IMR-90 (cell line): ENCODE measurements around the gene PTPRG. TPM values are rescaled to one million over a fixed set of nuclear protein-coding genes. Genes with fewer than 3 reads are reported as not detected.

Experiments
- ATAC-seq: fragments of 200-7000 bp; cut with Tn5 transposase; 2 replicates; pipeline ENCODE4 v1.9.1; 2020; ENCODE audit warnings: low read depth, mild to moderate bottlenecking, moderate library complexity
- BruUV-seq: library from RNA; stranded (reverse); fragments of 400-500 nt; replicated peaks from 2 replicates; lab custom pipeline; 2021; lab: Mats Ljungman, UMichigan
- CTCF ChIA-PET: fragments of 300-600 bp; formaldehyde crosslinking; extraction: SDS; loops from one replicate; lab custom pipeline; 2021; ENCODE audit warnings: antibody characterized with exemption; lab: Yijun Ruan, JAX
- POLR2A ChIA-PET: fragments of 300-600 bp; sonication (Branson Sonifier 250); formaldehyde crosslinking; loops from one replicate; lab custom pipeline; 2022; ENCODE audit warnings: antibody characterized with exemption; ENCODE audit not compliant: unreplicated experiment; lab: Charles Lee
- DNase-seq: peaks from one replicate; pipeline ENCODE4 v3.0.0; 2013
- H2AFZ ChIP-seq: replicated peaks from 2 replicates; pipeline ENCODE3; 2013; ENCODE audit warnings: low read length, mild to moderate bottlenecking; ENCODE audit not compliant: poor library complexity
- H2AK5ac ChIP-seq: 2 replicates; pipeline ENCODE4 v1.6.1; 2013; ENCODE audit warnings: low read depth, low read length, inconsistent platforms
- H2AK9ac ChIP-seq: replicated peaks from 2 replicates; pipeline ENCODE3; 2013; ENCODE audit warnings: mild to moderate bottlenecking, low read depth, low read length, moderate library complexity; ENCODE audit not compliant: poor library complexity
- H2BK120ac ChIP-seq: 2 replicates; pipeline ENCODE4 v1.6.1; 2013; ENCODE audit warnings: low read depth, low read length, inconsistent platforms
- H2BK15ac ChIP-seq: 3 replicates; pipeline ENCODE4 v1.6.1; 2013; ENCODE audit warnings: low read depth, low read length, inconsistent platforms
- H2BK20ac ChIP-seq: 2 replicates; pipeline ENCODE4 v1.6.1; 2013; ENCODE audit warnings: low read depth, mild to moderate bottlenecking, inconsistent platforms, low read length, moderate library complexity
- H2BK5ac ChIP-seq: 2 replicates; pipeline ENCODE4 v1.6.1; 2013; ENCODE audit warnings: mild to moderate bottlenecking, low read depth, low read length, inconsistent platforms; ENCODE audit not compliant: poor library complexity, severe bottlenecking
- H3K14ac ChIP-seq: replicated peaks from 2 replicates; pipeline ENCODE4 v1.6.1; 2013; ENCODE audit warnings: low read depth, low read length, inconsistent platforms
- H3K18ac ChIP-seq: 2 replicates; pipeline ENCODE4 v1.6.1; 2013; ENCODE audit warnings: low read depth, low read length, control low read depth
- H3K23ac ChIP-seq: 2 replicates; pipeline ENCODE4 v1.6.1; 2013; ENCODE audit warnings: low read depth, low read length, inconsistent platforms
- H3K27ac ChIP-seq: 2 replicates; pipeline ENCODE4 v1.5.1; 2013; ENCODE audit warnings: mild to moderate bottlenecking, control low read depth, low read length; ENCODE audit not compliant: insufficient read depth
- H3K27me3 ChIP-seq: 2 replicates; pipeline ENCODE4 v1.6.1; 2013; ENCODE audit warnings: low read length; ENCODE audit not compliant: control insufficient read depth, insufficient read depth
- H3K36me3 ChIP-seq: 2 replicates; pipeline ENCODE4 v1.6.1; 2013; ENCODE audit warnings: low read length, mixed read lengths; ENCODE audit not compliant: control insufficient read depth, insufficient read depth
- H3K4ac ChIP-seq: 2 replicates; pipeline ENCODE4 v1.6.1; 2013; ENCODE audit warnings: low read depth, low read length, inconsistent platforms
- H3K4me1 ChIP-seq: 2 replicates; pipeline ENCODE4 v1.6.1; 2013; ENCODE audit warnings: low read length, mixed read lengths; ENCODE audit not compliant: control insufficient read depth, insufficient read depth
- H3K4me2 ChIP-seq: 2 replicates; pipeline ENCODE4 v1.6.1; 2013; ENCODE audit warnings: low read depth, mild to moderate bottlenecking, control low read depth, low read length, moderate library complexity
- H3K4me3 ChIP-seq: 2 replicates; pipeline ENCODE4 v1.5.1; 2013; ENCODE audit warnings: low read depth, mild to moderate bottlenecking, control low read depth, low read length, moderate library complexity; ENCODE audit not compliant: insufficient read depth
- H3K56ac ChIP-seq: 2 replicates; pipeline ENCODE4 v1.6.1; 2013; ENCODE audit warnings: low read length, inconsistent platforms; ENCODE audit not compliant: insufficient read depth; ENCODE audit errors: extremely low read depth
- H3K79me1 ChIP-seq, 2 experiments: 2 replicates each; pipeline ENCODE4 v1.6.1; 2013; ENCODE audit warnings: low read length in 2 of 2, inconsistent platforms in 1 of 2, low read depth in 1 of 2
- H3K9ac ChIP-seq: 2 replicates; pipeline ENCODE4 v1.6.1; 2013; ENCODE audit warnings: low read depth, low read length, control low read depth
- H3K9me1 ChIP-seq: 2 replicates; pipeline ENCODE4 v1.6.1; 2013; ENCODE audit warnings: low read length, inconsistent platforms; ENCODE audit not compliant: insufficient read depth
- H3K9me3 ChIP-seq: 2 replicates; pipeline ENCODE4 v1.6.1; 2013; ENCODE audit warnings: low read length; ENCODE audit not compliant: control insufficient read depth, insufficient read depth
- H4K20me1 ChIP-seq: 2 replicates; pipeline ENCODE4 v1.6.1; 2013; ENCODE audit warnings: low read length, inconsistent platforms; ENCODE audit not compliant: insufficient read depth
- H4K5ac ChIP-seq: 2 replicates; pipeline ENCODE4 v1.6.1; 2013; ENCODE audit warnings: mild to moderate bottlenecking, low read depth, low read length, control low read depth
- H4K8ac ChIP-seq, 2 experiments: 2 replicates each; pipeline ENCODE4 v1.6.1; 2013; ENCODE audit warnings: low read depth in 2 of 2, low read length in 2 of 2, control low read depth in 1 of 2, inconsistent platforms in 1 of 2
- H4K91ac ChIP-seq: 2 replicates; pipeline ENCODE4 v1.6.1; 2013; ENCODE audit warnings: low read depth, low read length, inconsistent platforms; ENCODE audit not compliant: insufficient read depth
- CEBPB ChIP-seq: IDR thresholded peaks from 2 replicates; pipeline ENCODE4 v1.6.1; 2012; ENCODE audit warnings: low read depth, low read length, improper control_type of control experiment
- FOS ChIP-seq: fragments of 150-350 bp; IDR thresholded peaks from 2 replicates; pipeline ENCODE4 v1.6.1; 2016; ENCODE audit warnings: low read depth, low read length
- MAFK ChIP-seq: IDR thresholded peaks from 2 replicates; pipeline ENCODE4 v1.6.1; 2012; ENCODE audit warnings: low read depth, low read length, improper control_type of control experiment
- MAZ ChIP-seq: IDR thresholded peaks from 2 replicates; pipeline ENCODE4 v1.6.1; 2012; ENCODE audit warnings: low read depth, mild to moderate bottlenecking, low read length, improper control_type of control experiment, moderate library complexity, borderline replicate concordance
- WGBS, 2 experiments: methylation state at CpG; one replicate each; pipeline versions ENCODE4 v1.1.5 to v1.1.7; 2013; ENCODE audit warnings: missing lambda C conversion rate in 2 of 2; ENCODE audit not compliant: insufficient read length in 1 of 2; ENCODE audit errors: extremely low coverage in 2 of 2; 5-methylcytosine and 5-hydroxymethylcytosine counted together
- dilution Hi-C: fragments of 300-500 bp; cut with HindIII; formaldehyde crosslinking; loops from one replicate; pipeline ENCODE4 v1.14.3; 2018; ENCODE audit warnings: low sequenced_read_pairs; ENCODE audit not compliant: unreplicated experiment
- in situ Hi-C: fragments of 300-500 bp; cut with MboI; formaldehyde crosslinking; loops from 3 replicates; pipeline ENCODE4 v1.14.3; 2019; ENCODE audit warnings: low sequenced_read_pairs, inconsistent platforms, mixed read lengths
- intact Hi-C: fragments of 100-400 bp; cut with micrococcal nuclease; formaldehyde crosslinking; loops from 2 replicates; pipeline ENCODE4 v1.10.0; 2022
- polyA plus RNA-seq, 3 experiments: library from polyadenylated mRNA; depleted of rRNA; stranded (reverse); fragments of >200 nt; gene quantifications; 2 replicates each; pipeline ENCODE4 v1.2.3, GENCODE V29; 2012; ENCODE audit warnings: low replicate concordance in 1 of 3
- total RNA-seq: library from RNA; depleted of rRNA; stranded (reverse); fragments of >200 nt; gene quantifications from 2 replicates; pipeline ENCODE4 v1.2.3, GENCODE V29; 2012

The PTPRG gene
- total and polyA plus RNA-seq, 2 of the 4 experiments (the other 2 are of a cell fraction) = 7.7 to 31.0 TPM

DNA sequence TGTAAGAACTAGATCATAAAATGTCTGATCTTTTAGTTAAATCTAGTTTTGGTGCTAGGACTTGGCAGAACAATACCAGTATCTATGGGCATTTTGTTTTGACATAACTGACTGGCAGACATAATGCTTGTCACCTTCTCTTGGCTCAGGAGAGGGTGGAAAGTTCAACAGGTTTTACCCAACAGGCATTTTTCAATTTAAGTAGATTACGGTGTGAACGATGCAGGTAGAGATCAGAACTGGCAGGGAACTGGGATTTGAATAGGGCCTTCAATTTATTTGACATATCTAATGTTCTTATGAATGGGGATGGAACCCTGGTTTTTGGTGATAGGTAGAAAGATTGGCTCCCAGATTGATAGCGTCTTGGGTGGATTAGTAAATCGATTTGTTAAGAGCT, 460.9 kb downstream of the PTPRG start:
- CTCF ChIA-PET = no interaction called here
- Histone ChIP-seq H3K36me3 (no peaks in the 10 kb centered on the region), H3K14ac (no peak overlapping the region), H3K4me2 (no peak overlapping the region), H3K79me1 (peaks cover 8% of the 10 kb centered on the region in 2 experiments; a peak in 2 of 4 replicates), H3K4me3 (no peak overlapping the region), H4K5ac (no peak overlapping the region), H3K4ac (no peak overlapping the region), H4K91ac (no peak overlapping the region), H4K20me1 (no peaks in the 10 kb centered on the region), H4K8ac (no peak overlapping the region), H3K9ac (no peak overlapping the region), H2AFZ (no peak overlapping the region), H2BK15ac (no peak overlapping the region), H3K23ac (no peak overlapping the region), H3K27ac (no peak overlapping the region), H2BK20ac (no peak overlapping the region), H2AK5ac (no peak overlapping the region), H2AK9ac (no peak overlapping the region), H2BK5ac (no peak overlapping the region), H3K56ac (no peak overlapping the region), H2BK120ac (no peak overlapping the region), H3K18ac (no peak overlapping the region), H3K27me3 (no peaks in the 10 kb centered on the region), H3K9me1 (no peaks in the 10 kb centered on the region), H3K4me1 (no peaks in the 10 kb centered on the region), H3K9me3 (no peaks in the 10 kb centered on the region)
- WGBS, 2 experiments = no CpG with 5 or more reads among the region's 4 CpGs
- no TSS peak for BruUV-seq
- DNase-seq = no peak
- in situ Hi-C loops = no loop called here
- intact Hi-C loops = no loop called here
- POLR2A ChIA-PET = no interaction called here
- dilution Hi-C loops = no loop called here
- no peak for TF ChIP-seq MAFK
- TF ChIP-seq FOS = no peak
- TF ChIP-seq CEBPB = no peak
- no peak for TF ChIP-seq MAZ
- no peak for ATAC-seq
